ENCODE measurements around the gene TEKTIP1.

Gene TEKTIP1

GRCh38 chr19:3545669-3546034, 6.7 kb downstream of the TEKTIP1 start:
- Histone ChIP-seq H3K36me3 (ENCODE audit: insufficient read depth, low read length) (no peaks in the 10 kb centered on the region), H3K4me1 (ENCODE audit: insufficient read depth, low read length) (no peaks in the 10 kb centered on the region), H3K9ac (ENCODE audit: low read depth, low read length) (no peak overlapping the region), H3K9me3 (ENCODE audit: control insufficient read depth, insufficient read depth, low read length) (no peaks in the 10 kb centered on the region)

GRCh38 chr19:3546119-3546518, 7.1 kb downstream of the TEKTIP1 start:
- no peaks in the 10 kb centered on the region for H3K9me3 ChIP-seq (ENCODE audit: control insufficient read depth, insufficient read depth, low read length)
- no peaks in the 10 kb centered on the region for H3K4me1 ChIP-seq (ENCODE audit: insufficient read depth, low read length)
- H3K9ac ChIP-seq (ENCODE audit: low read depth, low read length), result no peak overlapping the region
- no peaks in the 10 kb centered on the region for H3K36me3 ChIP-seq (ENCODE audit: insufficient read depth, low read length)

- Histone ChIP-seq H3K4me1 (ENCODE audit: insufficient read depth, low read length) (no peaks in the 10 kb centered on the region), H3K36me3 (ENCODE audit: insufficient read depth, low read length) (no peaks in the 10 kb centered on the region), H3K9me3 (ENCODE audit: control insufficient read depth, insufficient read depth, low read length) (no peaks in the 10 kb centered on the region), H3K9ac (ENCODE audit: low read depth, low read length) (no peak overlapping the region)
These were observed 8.3 kb downstream of the TEKTIP1 start for GRCh38 chr19:3547301-3547731.

- Histone ChIP-seq H3K36me3 (ENCODE audit: insufficient read depth, low read length) (no peaks in the 10 kb centered on the region), H3K9ac (ENCODE audit: low read depth, low read length) (no peak overlapping the region), H3K4me1 (ENCODE audit: insufficient read depth, low read length) (no peaks in the 10 kb centered on the region; the same call in 1 of the 2 replicates), H3K9me3 (ENCODE audit: control insufficient read depth, insufficient read depth, low read length) (no peaks in the 10 kb centered on the region)
These were observed 8.9 kb downstream of the TEKTIP1 start for GRCh38 chr19:3547767-3548282.

- Histone ChIP-seq H3K36me3 (ENCODE audit: insufficient read depth, low read length) (no peaks in the 10 kb centered on the region), H3K4me1 (ENCODE audit: insufficient read depth, low read length) (peaks cover 3% of the 10 kb centered on the region; the same call in 1 of the 2 replicates), H3K9me3 (ENCODE audit: control insufficient read depth, insufficient read depth, low read length) (no peaks in the 10 kb centered on the region), H3K9ac (ENCODE audit: low read depth, low read length) (no peak overlapping the region)
These were observed 9.6 kb downstream of the TEKTIP1 start for GRCh38 chr19:3548606-3549005.

- no peaks in the 10 kb centered on the region for H3K36me3 ChIP-seq (ENCODE audit: insufficient read depth, low read length)
- no peak overlapping the region for H3K9ac ChIP-seq (ENCODE audit: low read depth, low read length)
- H3K9me3 ChIP-seq (ENCODE audit: control insufficient read depth, insufficient read depth, low read length), result no peaks in the 10 kb centered on the region
- peaks cover 3% of the 10 kb centered on the region; the same call in 1 of the 2 replicates for H3K4me1 ChIP-seq (ENCODE audit: insufficient read depth, low read length)
These were observed 10.8 kb downstream of the TEKTIP1 start for GRCh38 chr19:3549816-3550215.

GRCh38 chr19:3550947-3551791, 12.2 kb downstream of the TEKTIP1 start:
- H3K4me1 ChIP-seq (ENCODE audit: insufficient read depth, low read length), result peaks cover 3% of the 10 kb centered on the region; the same call in 1 of the 2 replicates
- no peaks in the 10 kb centered on the region for H3K9me3 ChIP-seq (ENCODE audit: control insufficient read depth, insufficient read depth, low read length)
- H3K36me3 ChIP-seq (ENCODE audit: insufficient read depth, low read length), result no peaks in the 10 kb centered on the region
- no peak overlapping the region for H3K9ac ChIP-seq (ENCODE audit: low read depth, low read length)

GRCh38 chr19:3551792-3552095, 12.8 kb downstream of the TEKTIP1 start:
- H3K4me1 ChIP-seq (ENCODE audit: insufficient read depth, low read length), result peaks cover 3% of the 10 kb centered on the region; the same call in 1 of the 2 replicates
- no peaks in the 10 kb centered on the region for H3K9me3 ChIP-seq (ENCODE audit: control insufficient read depth, insufficient read depth, low read length)
- H3K36me3 ChIP-seq (ENCODE audit: insufficient read depth, low read length), result no peaks in the 10 kb centered on the region
- H3K9ac ChIP-seq (ENCODE audit: low read depth, low read length), result no peak overlapping the region

- Histone ChIP-seq H3K36me3 (ENCODE audit: insufficient read depth, low read length) (no peaks in the 10 kb centered on the region), H3K4me1 (ENCODE audit: insufficient read depth, low read length) (peaks cover 3% of the 10 kb centered on the region; the same call in 1 of the 2 replicates), H3K9ac (ENCODE audit: low read depth, low read length) (no peak overlapping the region), H3K9me3 (ENCODE audit: control insufficient read depth, insufficient read depth, low read length) (no peaks in the 10 kb centered on the region)
These were observed 15.5 kb downstream of the TEKTIP1 start for GRCh38 chr19:3554254-3555083.

- Histone ChIP-seq H3K36me3 (ENCODE audit: insufficient read depth, low read length) (no peaks in the 10 kb centered on the region), H3K4me1 (ENCODE audit: insufficient read depth, low read length) (peaks cover 3% of the 10 kb centered on the region; the same call in 1 of the 2 replicates), H3K9me3 (ENCODE audit: control insufficient read depth, insufficient read depth, low read length) (no peaks in the 10 kb centered on the region), H3K9ac (ENCODE audit: low read depth, low read length) (no peak overlapping the region; the same call in 1 of the 2 replicates)
These were observed 16.9 kb downstream of the TEKTIP1 start for GRCh38 chr19:3555653-3556422.

- Histone ChIP-seq H3K9ac (ENCODE audit: low read depth, low read length) (peak overlapping the region; percentile 81), H3K36me3 (ENCODE audit: insufficient read depth, low read length) (no peaks in the 10 kb centered on the region), H3K9me3 (ENCODE audit: control insufficient read depth, insufficient read depth, low read length) (no peaks in the 10 kb centered on the region), H3K4me1 (ENCODE audit: insufficient read depth, low read length) (peaks cover 3% of the 10 kb centered on the region; the same call in 1 of the 2 replicates)
These were observed 17.5 kb downstream of the TEKTIP1 start for GRCh38 chr19:3556423-3556977.

GRCh38 chr19:3556978-3557460, 18.0 kb downstream of the TEKTIP1 start:
- H3K36me3 ChIP-seq (ENCODE audit: insufficient read depth, low read length), result no peaks in the 10 kb centered on the region
- peak overlapping the region; percentile 81 for H3K9ac ChIP-seq (ENCODE audit: low read depth, low read length)
- no peaks in the 10 kb centered on the region for H3K9me3 ChIP-seq (ENCODE audit: control insufficient read depth, insufficient read depth, low read length)
- peaks cover 3% of the 10 kb centered on the region; the same call in 1 of the 2 replicates for H3K4me1 ChIP-seq (ENCODE audit: insufficient read depth, low read length)

- H3K36me3 ChIP-seq (ENCODE audit: insufficient read depth, low read length), result no peaks in the 10 kb centered on the region
- H3K9ac ChIP-seq (ENCODE audit: low read depth, low read length), result peak within 1 kb of the TSS; percentile 81
- H3K4me1 ChIP-seq (ENCODE audit: insufficient read depth, low read length), result peaks cover 3% of the 10 kb centered on the region; the same call in 1 of the 2 replicates
- H3K9me3 ChIP-seq (ENCODE audit: control insufficient read depth, insufficient read depth, low read length), result no peaks in the 10 kb centered on the region
These were observed 18.7 kb downstream of the TEKTIP1 start, which contains the start of gene MFSD12 for GRCh38 chr19:3557461-3558248. Gene MFSD12, minus strand, starts transcription at chr19:3557586. Its CDS starts 183 bp downstream, at chr19:3557403.

All from ES-I3 (cell line).